ENCODE measurements around the gene PTPRN2.

DNA sequence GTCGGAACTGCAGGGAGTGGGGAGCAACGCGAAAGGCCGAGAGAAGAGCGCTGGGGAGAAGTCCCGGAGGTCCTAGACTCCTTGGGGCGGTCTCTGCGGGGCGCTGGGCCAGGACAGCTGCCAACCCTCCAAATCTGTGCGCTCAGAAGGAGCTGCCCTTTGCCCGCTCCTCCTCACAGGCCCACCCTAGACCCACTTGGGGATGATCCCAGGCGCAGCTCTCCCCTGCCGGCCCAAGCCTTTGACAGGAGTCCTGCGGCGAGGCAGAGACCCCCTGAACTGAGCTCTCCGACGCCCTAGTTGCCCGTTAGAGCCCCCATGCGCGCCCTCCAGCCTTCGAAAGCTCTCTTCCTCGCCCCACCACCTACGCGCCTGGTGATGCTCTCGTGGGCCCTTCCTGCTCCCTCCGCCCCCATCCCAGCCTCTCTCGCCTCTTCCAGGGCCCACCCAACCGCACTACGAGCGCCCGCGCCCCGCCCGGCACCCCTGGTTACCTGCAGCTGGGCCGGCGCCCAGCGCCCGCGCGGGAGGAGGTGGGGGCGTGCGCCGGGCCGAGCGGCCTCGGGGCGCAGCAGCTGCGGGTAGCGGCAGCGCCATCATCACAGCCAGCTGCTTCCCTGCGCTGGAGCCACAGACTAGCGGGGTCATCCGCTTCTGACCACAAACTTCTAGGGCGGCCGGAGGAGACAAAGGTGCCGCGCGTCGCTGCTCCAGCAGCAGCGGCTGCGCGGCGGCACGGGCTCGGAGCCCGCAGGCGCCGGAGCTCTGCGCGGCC, 897.4 kb downstream of the PTPRN2 start:
- TF ChIP-seq, protein P1, sequence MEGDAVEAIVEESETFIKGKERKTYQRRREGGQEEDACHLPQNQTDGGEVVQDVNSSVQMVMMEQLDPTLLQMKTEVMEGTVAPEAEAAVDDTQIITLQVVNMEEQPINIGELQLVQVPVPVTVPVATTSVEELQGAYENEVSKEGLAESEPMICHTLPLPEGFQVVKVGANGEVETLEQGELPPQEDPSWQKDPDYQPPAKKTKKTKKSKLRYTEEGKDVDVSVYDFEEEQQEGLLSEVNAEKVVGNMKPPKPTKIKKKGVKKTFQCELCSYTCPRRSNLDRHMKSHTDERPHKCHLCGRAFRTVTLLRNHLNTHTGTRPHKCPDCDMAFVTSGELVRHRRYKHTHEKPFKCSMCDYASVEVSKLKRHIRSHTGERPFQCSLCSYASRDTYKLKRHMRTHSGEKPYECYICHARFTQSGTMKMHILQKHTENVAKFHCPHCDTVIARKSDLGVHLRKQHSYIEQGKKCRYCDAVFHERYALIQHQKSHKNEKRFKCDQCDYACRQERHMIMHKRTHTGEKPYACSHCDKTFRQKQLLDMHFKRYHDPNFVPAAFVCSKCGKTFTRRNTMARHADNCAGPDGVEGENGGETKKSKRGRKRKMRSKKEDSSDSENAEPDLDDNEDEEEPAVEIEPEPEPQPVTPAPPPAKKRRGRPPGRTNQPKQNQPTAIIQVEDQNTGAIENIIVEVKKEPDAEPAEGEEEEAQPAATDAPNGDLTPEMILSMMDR (IDR thresholded peaks at IDR 0.05; ENCODE audit: low read depth, low read length): no peak
- TF ChIP-seq POLR2A (IDR thresholded peaks at IDR 0.05; ENCODE audit: extremely low read depth, insufficient read length) (no peak), MYC (IDR thresholded peaks at IDR 0.05; ENCODE audit: low read depth, low read length) (peak; percentile 38; the same call in 1 of the 2 replicates)
- TF ChIP-seq, protein P2, sequence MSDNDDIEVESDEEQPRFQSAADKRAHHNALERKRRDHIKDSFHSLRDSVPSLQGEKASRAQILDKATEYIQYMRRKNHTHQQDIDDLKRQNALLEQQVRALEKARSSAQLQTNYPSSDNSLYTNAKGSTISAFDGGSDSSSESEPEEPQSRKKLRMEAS (IDR thresholded peaks at IDR 0.05; ENCODE audit: low read depth, low read length): peak; percentile 56; the same call in 1 of the 2 replicates
